NCI-H748 (cell line): ENCODE data around the gene IL23A.

ENCODE experiments used
- DNase-seq: peaks from one replicate; lab custom pipeline; 2025; ENCODE audit not compliant: unreplicated experiment; lab: John Stamatoyannopoulos, UW

The IL23A gene

DNA sequence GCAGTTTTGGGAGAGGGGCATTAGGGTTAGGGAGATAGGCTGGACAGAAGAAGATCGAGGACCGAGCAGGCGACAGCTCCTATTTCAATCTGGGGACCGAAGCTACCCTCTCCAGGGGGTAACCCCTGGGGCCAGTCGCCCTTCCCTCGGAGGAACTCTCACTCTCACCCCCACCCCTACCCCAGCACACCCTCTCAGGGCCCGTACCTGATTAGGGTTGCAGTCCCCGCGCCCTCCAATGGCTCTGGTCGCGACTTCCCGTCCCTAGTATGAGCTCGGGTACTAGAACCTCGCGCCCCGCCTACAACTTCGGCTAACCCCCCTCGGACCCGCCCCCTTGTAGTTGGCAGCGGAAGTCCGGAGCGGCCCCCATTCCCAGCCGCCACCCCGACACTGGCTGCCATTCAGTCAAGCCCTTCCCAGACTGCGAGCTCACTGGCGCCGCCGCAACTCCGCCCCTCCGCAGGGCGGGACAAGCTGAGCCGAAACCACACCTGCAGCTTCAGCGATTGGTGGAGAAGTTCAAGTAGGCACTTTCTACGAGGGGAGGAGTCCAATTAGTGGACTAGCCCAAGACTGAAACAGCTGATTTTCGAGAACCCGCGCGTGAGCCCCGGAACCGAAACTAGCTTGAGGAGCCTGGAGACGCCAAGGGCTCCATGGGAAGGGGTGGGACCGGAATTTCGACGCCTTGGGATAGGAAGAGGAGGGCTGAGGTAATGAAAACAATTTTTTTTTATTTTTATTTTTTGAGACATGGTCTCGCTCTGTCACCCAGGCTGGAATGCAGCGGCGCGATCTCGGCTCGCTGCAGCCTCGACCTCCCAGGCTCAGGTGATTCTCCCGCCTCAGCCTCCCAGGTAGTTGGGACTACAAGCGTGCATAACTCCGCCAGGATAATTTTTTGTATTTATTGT is 21.4 kb downstream of the IL23A start, which contains the start of gene STAT2:
TSS of gene STAT2 (minus strand) at position 257 of the 917 bp plus-strand sequence. CDS start 3,536 bp downstream, outside the sequence.
- peak; percentile 99 for DNase-seq

DNA sequence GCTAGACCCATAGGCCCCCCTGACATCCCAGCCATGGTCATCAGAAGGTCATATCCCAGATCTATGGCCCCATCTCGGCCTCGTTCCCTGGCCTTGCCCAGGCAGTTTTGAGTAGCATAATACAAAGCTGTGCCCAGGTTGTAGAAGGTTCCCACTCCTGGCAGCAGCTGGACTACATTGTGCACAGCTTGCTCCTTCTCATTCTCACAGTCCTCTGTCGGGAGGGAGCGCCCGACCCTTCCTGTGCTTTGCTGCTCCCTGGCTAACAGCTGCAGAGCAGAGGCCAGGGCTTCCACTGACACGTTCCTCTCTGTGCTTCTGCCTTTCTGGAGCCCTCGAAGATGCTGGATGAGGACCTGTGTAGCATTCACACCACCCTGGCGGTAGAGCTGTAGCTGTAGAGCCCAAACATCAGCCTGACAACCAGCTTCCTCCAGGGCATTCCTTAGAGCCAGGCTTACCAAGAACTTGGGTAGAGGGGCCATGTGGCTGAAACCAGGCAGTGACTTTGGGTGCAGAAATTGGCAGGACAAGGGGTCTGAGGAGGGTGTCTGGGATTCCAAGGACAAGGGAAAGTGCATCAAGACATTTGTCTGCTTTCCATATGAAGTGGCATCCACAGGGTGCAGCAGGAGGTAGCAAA is 22.9 kb downstream of the IL23A start:
- DNase-seq: no peak

DNA sequence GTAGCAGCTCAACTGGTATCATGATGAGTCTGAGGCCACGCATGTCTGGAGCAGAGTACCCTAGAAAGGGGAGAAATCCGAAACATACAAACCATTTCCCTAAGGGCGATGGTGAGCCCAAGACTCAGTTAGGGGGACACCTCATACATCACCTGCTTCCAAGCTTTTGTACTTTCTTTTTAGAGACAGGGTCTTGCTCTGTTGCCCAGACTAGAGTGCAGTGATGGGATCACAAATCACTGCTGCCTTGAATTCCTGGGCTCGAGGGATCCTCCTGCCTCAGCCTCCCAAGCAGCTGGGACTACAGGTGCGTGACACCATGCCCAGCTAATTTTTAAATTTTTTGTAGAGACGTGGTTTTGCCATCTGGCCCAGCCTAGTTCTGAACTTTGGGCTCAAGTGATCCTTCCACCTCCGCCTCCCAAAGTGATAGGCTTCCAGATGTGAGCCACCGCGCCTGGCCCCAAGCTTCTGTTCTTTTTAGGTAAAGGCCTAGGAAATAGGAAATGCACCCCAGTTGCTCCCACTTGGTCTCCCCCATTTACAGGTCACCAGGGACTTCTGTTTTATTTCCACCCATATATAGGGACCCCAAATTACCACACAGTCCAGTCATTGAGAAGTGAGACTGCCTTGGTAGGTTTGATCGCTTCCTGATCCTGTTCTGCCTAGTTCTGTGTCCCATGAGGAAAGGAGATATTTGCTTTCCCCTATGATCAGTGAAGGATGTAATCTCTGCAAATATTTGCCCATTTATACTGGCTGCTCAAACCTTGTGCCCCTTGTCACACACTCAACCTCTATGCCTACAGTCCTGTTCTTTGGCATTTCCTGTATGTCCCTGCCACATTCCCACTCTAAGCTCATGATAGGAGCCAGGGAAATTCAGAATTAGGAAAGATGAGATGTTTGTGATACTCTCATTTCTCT is 23.7 kb downstream of the IL23A start, which contains the start of gene APOF:
TSS of gene APOF (minus strand) at position 728 of the 930 bp plus-strand sequence. CDS start at position 616, 112 bp downstream.
- DNase-seq: no peak

DNA sequence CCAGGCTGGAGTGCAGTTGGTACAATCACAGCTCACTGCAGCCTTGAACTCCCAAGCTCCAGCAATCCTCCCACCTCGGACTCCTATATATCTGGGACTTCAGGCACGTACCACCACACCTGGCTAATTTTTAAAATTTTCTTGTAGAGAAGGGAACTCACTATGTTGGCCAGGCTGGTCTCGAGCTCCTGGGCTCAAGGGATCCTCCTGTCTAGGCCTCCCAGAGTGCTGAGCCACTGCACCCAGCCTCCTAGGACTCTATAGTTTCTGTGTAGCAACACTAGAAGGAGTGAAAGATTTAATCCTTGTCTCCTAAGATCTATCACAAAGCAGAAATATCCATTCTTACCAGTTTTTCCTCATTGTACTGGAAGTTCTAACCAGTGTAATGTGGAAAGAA is 28.3 kb downstream of the IL23A start:
- DNase-seq: no peak

- DNase-seq: no peak
These were observed 34.8 kb downstream of the IL23A start for GRCh38 chr12:56373515-56373914.

GRCh38 chr12:56374726-56375597 is 36.3 kb downstream of the IL23A start:
- no peak for DNase-seq

- DNase-seq: no peak
These were observed 37.1 kb downstream of the IL23A start for GRCh38 chr12:56375598-56376434.

DNA sequence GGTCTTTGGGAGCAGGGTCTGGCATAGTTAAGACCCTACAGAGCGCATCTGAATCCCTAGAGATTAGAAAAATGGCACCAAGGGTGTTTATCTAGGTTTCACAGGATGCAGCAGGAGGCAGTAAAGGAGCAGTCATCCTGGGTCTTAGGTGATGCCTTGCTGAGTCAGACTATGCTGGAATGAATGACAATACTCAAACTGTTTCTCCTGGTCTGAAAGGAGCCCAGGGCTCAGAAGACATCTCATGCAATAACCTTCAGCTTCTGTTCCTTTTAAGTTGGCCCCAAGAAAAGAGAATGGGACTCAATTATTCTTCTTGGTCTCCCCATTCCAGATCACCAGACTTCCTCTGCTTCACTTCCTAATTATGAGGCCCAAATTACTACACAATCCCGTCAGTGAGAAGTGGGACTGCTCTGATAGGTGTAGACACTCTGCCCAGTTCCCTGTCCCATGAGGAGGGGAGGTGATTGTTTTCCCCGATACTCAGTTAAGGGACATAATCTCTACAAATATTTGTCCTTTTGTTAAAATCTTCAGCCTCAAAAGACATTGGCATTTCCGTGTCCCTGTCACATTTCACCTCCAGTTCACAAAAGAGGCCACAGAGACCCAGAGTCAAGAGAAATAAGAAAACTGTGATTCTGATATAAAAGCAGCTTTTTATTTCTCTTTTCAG is 38.8 kb downstream of the IL23A start:
- DNase-seq: no peak

DNA sequence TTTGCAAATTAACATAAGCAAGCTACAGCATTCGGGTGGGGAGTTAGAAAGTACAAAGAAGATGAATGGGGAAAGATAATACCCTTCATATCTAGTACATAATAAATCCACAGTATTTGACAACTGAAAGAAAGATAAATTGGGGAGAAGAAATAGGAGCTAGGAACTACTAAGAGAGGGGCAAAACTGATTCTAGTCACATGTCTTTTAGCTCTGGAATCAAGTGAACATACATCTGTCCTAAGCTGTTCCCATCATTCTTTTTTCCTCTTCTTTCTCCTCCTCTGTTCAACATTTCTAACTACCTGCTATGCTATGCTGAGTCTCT is 39.3 kb downstream of the IL23A start:
- DNase-seq: no peak

- no peak for DNase-seq
These were observed 43.9 kb downstream of the IL23A start for GRCh38 chr12:56382611-56383010.

DNA sequence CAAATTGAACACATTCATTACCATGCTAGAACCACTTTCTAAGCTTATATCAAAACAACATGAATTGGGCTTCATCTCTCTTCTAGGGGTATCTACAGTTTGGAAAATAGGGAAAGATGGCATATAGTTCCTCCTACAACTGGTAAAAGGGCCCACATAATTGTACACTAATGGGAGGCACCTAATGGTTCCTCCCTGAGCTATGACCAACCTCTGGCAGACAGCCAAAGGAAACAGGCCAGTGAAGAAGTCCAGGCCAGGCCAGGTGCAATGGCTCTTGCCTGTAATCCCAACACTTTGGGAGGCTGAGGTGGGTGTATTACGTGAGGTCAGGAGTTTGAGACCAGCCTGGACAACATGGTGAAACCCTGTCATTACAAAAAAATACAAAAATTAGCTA is 47.2 kb downstream of the IL23A start:
- DNase-seq: peak; percentile 63

GRCh38 chr12:56387152-56387736 is 48.6 kb downstream of the IL23A start:
- DNase-seq: peak; percentile 5

GRCh38 chr12:56389412-56389811 is 50.7 kb downstream of the IL23A start:
- no peak for DNase-seq
